ENCODE data around the gene MTOR.
"Not testable (repeated sequence)": the region's sequence is repeated elsewhere in the genome, so short reads cannot be mapped to it uniquely, and the experiment has no call there.

MTOR gene

DNA sequence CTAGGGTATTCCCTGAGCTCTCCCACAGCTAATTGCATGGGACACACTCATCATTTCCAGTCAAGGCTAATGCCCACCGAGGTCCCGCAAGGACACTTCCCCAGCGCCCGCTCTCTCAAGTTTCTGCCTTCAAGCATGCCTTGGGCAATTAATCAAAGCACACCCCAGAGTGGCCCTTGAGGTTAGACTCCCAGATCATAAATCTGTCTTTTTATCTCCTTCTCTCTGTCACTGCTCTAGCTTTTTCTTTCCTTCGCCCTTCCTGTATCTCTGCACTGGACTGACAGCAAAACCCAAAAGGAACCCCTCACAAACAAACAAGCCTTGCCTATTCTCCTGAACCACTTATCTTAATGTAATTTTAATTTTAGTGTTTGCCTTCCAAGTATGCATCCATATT is 154.8 kb downstream of the MTOR start:
- DNase-seq (ENCODE audit: low spot score): no peak

GRCh38 chr1:11105586-11105985 is 156.8 kb downstream of the MTOR start:
- no peak for DNase-seq (ENCODE audit: low spot score)

- no peak for DNase-seq (ENCODE audit: low spot score)
Measured at GRCh38 chr1:11101347-11101746, 161.0 kb downstream of the MTOR start.

GRCh38 chr1:11100806-11101205 is 161.5 kb downstream of the MTOR start:
- not testable (repeated sequence) for DNase-seq (ENCODE audit: low spot score)

GRCh38 chr1:11100149-11100493 is 162.2 kb downstream of the MTOR start:
- DNase-seq (ENCODE audit: low spot score): no peak

GRCh38 chr1:11099310-11100148 is 162.8 kb downstream of the MTOR start, which contains the start of gene EXOSC10:
Gene EXOSC10 (minus strand): TSS chr1:11099869. CDS start chr1:11099831, 38 bp downstream.
- peak; percentile 99 for DNase-seq (ENCODE audit: low spot score)

DNA sequence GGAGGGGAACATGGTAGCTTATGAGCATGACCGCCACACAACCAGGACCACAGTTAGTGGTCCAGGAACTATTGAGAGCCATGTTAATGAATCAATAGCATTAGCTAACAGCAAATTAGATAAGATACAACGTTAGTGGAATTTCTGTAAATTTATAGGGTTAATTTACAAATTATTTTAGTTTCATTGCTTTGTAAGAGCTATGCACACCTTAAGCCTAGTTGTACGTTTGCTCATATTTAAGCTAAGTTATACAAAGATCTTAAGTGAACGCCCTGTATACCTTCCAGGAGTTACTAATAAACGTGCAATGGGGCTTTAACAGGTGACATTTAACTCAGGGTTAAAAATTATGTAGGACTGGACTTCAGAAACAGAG is 163.4 kb downstream of the MTOR start:
- DNase-seq (ENCODE audit: low spot score): no peak

- DNase-seq (ENCODE audit: low spot score): not testable (repeated sequence)
Measured at GRCh38 chr1:11083784-11084183, 178.6 kb downstream of the MTOR start.

DNA sequence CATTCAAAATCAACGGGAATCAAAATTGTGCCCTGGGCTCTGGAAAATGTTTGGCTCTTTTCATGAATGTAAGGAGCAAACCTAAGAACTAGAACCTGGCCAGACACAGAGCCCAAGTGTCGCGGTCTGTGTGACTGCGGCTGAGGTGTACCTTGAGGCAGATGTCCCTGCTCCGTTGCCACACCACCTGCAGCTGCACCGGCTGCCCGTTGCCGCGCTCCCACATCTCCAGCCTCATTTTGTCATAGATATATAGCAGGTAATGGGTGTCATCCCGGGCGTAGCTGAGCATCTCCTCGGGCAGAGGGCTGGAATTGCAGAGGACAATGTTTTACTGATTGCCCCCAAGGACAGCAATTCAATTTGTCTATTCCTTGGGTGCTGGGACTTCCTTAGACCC is 181.4 kb downstream of the MTOR start:
- no peak for DNase-seq (ENCODE audit: low spot score)

DNA sequence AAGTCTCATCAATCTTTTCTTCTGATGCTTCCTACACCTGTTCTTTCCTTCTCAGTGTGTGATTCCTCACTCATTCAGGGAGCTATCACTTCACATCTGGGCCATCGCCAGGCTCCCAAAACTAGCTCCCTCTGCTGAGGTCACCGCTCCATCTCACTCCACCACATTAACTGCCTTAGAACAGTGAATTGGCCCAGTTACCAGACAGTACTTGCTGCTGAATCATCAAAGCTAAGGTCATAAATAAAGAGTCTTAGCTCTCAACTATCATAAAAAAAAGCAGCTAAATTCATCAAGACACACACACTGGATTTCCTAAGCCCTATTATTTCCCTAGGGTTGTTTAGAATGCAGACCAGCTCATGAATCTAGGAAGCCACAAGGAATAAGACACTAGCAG is 183.7 kb downstream of the MTOR start:
- DNase-seq (ENCODE audit: low spot score): peak; percentile 77

DNA sequence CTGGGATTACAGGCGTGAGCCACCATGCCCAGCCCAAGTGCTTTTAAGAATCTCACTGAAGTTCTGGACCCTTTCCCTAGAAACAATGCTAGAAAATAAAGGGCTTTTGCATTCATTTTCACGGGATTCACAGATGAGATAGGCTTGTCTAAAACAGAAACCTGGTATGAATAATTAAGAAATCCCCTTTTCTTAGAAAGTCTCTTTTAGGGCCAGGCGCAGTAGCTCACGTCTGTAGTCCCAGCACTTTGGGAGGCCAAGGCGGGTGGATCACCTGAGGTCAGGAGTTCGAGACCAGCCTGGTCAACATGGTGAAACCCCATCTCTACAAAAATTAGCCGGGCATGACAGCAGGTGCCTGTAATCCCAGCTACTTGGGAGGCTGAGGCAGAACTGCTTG is 189.0 kb downstream of the MTOR start:
- DNase-seq (ENCODE audit: low spot score): not testable (repeated sequence)

GRCh38 chr1:11072216-11072917 is 190.0 kb downstream of the MTOR start:
- DNase-seq (ENCODE audit: low spot score): no peak

- DNase-seq (ENCODE audit: low spot score): no peak
Measured at GRCh38 chr1:11071463-11072215, 190.7 kb downstream of the MTOR start.

DNA sequence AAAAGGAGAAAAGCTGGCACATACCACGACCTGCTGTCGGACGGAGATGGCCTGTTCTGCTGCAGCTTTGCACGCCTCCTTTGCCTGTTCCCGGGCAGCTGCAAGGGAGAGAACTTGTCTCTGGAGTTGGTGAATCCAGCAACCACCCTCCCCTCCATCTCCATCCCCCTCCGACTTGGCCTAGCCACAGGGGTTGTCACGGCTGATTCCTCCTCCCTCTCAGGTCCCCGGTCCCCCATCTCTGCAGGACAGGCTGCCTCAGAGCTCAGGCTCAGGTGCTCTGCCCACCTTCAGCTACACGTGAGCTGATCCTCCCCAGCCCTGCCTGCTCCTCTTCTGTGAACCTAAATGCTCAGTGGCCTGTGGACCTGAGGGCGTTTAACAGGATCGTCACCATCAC is 191.5 kb downstream of the MTOR start:
- no peak for DNase-seq (ENCODE audit: low spot score)

DNA sequence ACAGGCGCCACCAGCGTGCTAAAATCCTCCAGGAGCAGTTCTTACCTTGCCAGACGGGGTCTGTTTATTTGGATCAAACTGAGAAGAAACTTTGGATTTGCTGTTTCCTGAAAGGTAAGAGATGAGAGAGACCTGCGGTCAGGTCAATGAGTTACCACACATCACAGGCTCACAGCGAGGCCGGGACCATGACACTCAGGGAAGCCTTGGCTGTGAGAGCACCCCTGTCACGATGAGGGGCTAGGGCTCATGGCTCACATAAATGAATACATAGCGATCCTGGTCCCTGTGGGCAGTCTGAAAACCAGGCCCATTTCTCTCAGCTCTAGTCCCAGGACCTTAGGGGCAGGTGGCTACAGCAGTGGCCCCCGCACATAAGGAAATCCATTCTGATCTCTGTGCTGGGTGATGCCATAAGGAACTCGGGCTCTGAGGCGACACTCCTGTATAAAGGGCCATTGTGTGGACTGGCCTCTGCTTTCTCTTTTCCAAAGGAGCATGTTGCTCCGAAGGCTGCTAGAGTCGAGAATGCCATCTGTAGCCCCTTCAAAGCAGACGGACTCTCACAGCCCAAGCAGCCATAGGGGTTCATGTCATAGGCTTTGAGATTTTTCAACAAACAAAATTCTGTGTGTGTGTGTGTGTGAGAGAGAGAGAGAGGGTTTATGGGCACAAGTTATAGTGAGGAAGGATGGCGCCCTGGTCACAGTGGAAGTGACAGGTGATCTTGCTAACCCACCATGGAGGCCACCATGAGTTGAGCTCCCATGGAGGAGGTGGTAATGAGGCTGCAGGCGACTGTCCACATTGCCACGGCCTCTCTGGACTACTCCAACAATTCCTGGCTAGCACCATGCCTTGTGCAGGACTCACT is 193.5 kb downstream of the MTOR start:
- no peak for DNase-seq (ENCODE audit: low spot score)

- no peak for DNase-seq (ENCODE audit: low spot score)
Measured at GRCh38 chr1:11067716-11068599, 194.4 kb downstream of the MTOR start.

DNA sequence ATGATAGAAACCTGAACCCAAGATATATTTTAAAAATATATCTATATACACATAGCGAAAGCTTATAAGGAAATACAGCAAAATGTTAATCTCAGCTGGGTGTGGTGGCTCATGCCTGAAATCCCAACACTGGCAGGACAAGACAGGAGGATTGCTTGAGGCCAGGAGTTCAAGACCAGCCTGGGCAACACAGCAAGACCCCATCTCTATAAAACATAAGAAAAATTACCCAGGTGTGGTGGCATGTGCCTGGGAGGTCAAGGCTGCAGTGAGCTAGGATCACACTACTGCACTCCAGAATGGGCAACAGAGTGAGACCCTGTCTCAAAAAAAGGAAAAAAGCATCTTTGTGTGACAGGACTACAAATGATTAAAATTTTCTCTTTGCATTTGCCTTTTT is 196.6 kb downstream of the MTOR start:
- no peak for DNase-seq (ENCODE audit: low spot score)

GRCh38 chr1:11064942-11065341 is 197.4 kb downstream of the MTOR start:
- no peak for DNase-seq (ENCODE audit: low spot score)

GRCh38 chr1:11063937-11064537 is 198.3 kb downstream of the MTOR start:
- DNase-seq (ENCODE audit: low spot score): not testable (repeated sequence)

DNA sequence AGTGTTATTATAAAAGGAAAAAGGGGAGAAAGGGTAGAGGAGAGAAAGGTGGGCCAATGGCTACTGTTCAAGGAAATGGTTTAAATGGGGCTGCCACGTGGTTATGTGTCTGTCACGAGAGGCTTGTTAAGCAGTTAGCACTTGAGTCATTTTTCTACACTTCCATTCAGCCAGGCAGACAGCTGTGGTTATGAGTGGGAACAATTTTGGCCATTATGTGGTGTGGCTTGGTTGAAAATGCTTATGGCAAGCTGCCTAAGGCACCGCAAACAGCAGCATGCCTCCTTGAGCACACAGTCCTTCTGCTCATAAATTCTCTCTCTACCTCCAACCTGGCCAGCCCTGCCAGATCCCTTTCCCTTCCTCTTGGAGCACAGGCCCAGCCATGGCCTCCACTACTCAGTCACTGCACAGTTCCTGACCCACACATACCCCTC is 199.4 kb downstream of the MTOR start:
- peak; percentile 87 for DNase-seq (ENCODE audit: low spot score)

All from AG08395 (cell line).